ENCODE results near the gene DST.

- TF ChIP-seq EZH2 (IDR thresholded peaks at IDR 0.05) (no peak), CTCF (IDR thresholded peaks at IDR 0.05) (no peak), EZH2phosphoT487 (IDR thresholded peaks at IDR 0.05) (no peak)
These were observed 115.7 kb downstream of the DST start for GRCh38 chr6:56526860-56527544.
